IMR-90 (cell line): ENCODE data around the gene GALNT9. TPM values are rescaled to one million over a fixed set of nuclear protein-coding genes. Genes with fewer than 3 reads are reported as not detected.

Experiments
- ATAC-seq: fragments of 200-7000 bp; cut with Tn5 transposase; 2 replicates; pipeline ENCODE4 v1.9.1; 2020; ENCODE audit warnings: low read depth, mild to moderate bottlenecking, moderate library complexity
- BruUV-seq: library from RNA; stranded (reverse); fragments of 400-500 nt; replicated peaks from 2 replicates; lab custom pipeline; 2021; lab: Mats Ljungman, UMichigan
- CTCF ChIA-PET: fragments of 300-600 bp; formaldehyde crosslinking; extraction: SDS; loops from one replicate; lab custom pipeline; 2021; ENCODE audit warnings: antibody characterized with exemption; lab: Yijun Ruan, JAX
- POLR2A ChIA-PET: fragments of 300-600 bp; sonication (Branson Sonifier 250); formaldehyde crosslinking; loops from one replicate; lab custom pipeline; 2022; ENCODE audit warnings: antibody characterized with exemption; ENCODE audit not compliant: unreplicated experiment; lab: Charles Lee
- DNase-seq: peaks from one replicate; pipeline ENCODE4 v3.0.0; 2013
- H2AFZ ChIP-seq: replicated peaks from 2 replicates; pipeline ENCODE3; 2013; ENCODE audit warnings: low read length, mild to moderate bottlenecking; ENCODE audit not compliant: poor library complexity
- H2AK5ac ChIP-seq: 2 replicates; pipeline ENCODE4 v1.6.1; 2013; ENCODE audit warnings: low read depth, low read length, inconsistent platforms
- H2AK9ac ChIP-seq: replicated peaks from 2 replicates; pipeline ENCODE3; 2013; ENCODE audit warnings: mild to moderate bottlenecking, low read depth, low read length, moderate library complexity; ENCODE audit not compliant: poor library complexity
- H2BK120ac ChIP-seq: 2 replicates; pipeline ENCODE4 v1.6.1; 2013; ENCODE audit warnings: low read depth, low read length, inconsistent platforms
- H2BK15ac ChIP-seq: 3 replicates; pipeline ENCODE4 v1.6.1; 2013; ENCODE audit warnings: low read depth, low read length, inconsistent platforms
- H2BK20ac ChIP-seq: 2 replicates; pipeline ENCODE4 v1.6.1; 2013; ENCODE audit warnings: low read depth, mild to moderate bottlenecking, inconsistent platforms, low read length, moderate library complexity
- H2BK5ac ChIP-seq: 2 replicates; pipeline ENCODE4 v1.6.1; 2013; ENCODE audit warnings: mild to moderate bottlenecking, low read depth, low read length, inconsistent platforms; ENCODE audit not compliant: poor library complexity, severe bottlenecking
- H3K14ac ChIP-seq: replicated peaks from 2 replicates; pipeline ENCODE4 v1.6.1; 2013; ENCODE audit warnings: low read depth, low read length, inconsistent platforms
- H3K18ac ChIP-seq: 2 replicates; pipeline ENCODE4 v1.6.1; 2013; ENCODE audit warnings: low read depth, low read length, control low read depth
- H3K23ac ChIP-seq: 2 replicates; pipeline ENCODE4 v1.6.1; 2013; ENCODE audit warnings: low read depth, low read length, inconsistent platforms
- H3K27ac ChIP-seq: 2 replicates; pipeline ENCODE4 v1.5.1; 2013; ENCODE audit warnings: mild to moderate bottlenecking, control low read depth, low read length; ENCODE audit not compliant: insufficient read depth
- H3K27me3 ChIP-seq: 2 replicates; pipeline ENCODE4 v1.6.1; 2013; ENCODE audit warnings: low read length; ENCODE audit not compliant: control insufficient read depth, insufficient read depth
- H3K36me3 ChIP-seq: 2 replicates; pipeline ENCODE4 v1.6.1; 2013; ENCODE audit warnings: low read length, mixed read lengths; ENCODE audit not compliant: control insufficient read depth, insufficient read depth
- H3K4ac ChIP-seq: 2 replicates; pipeline ENCODE4 v1.6.1; 2013; ENCODE audit warnings: low read depth, low read length, inconsistent platforms
- H3K4me1 ChIP-seq: 2 replicates; pipeline ENCODE4 v1.6.1; 2013; ENCODE audit warnings: low read length, mixed read lengths; ENCODE audit not compliant: control insufficient read depth, insufficient read depth
- H3K4me2 ChIP-seq: 2 replicates; pipeline ENCODE4 v1.6.1; 2013; ENCODE audit warnings: low read depth, mild to moderate bottlenecking, control low read depth, low read length, moderate library complexity
- H3K4me3 ChIP-seq: 2 replicates; pipeline ENCODE4 v1.5.1; 2013; ENCODE audit warnings: low read depth, mild to moderate bottlenecking, control low read depth, low read length, moderate library complexity; ENCODE audit not compliant: insufficient read depth
- H3K56ac ChIP-seq: 2 replicates; pipeline ENCODE4 v1.6.1; 2013; ENCODE audit warnings: low read length, inconsistent platforms; ENCODE audit not compliant: insufficient read depth; ENCODE audit errors: extremely low read depth
- H3K79me1 ChIP-seq, 2 experiments: 2 replicates each; pipeline ENCODE4 v1.6.1; 2013; ENCODE audit warnings: low read length in 2 of 2, inconsistent platforms in 1 of 2, low read depth in 1 of 2
- H3K9ac ChIP-seq: 2 replicates; pipeline ENCODE4 v1.6.1; 2013; ENCODE audit warnings: low read depth, low read length, control low read depth
- H3K9me1 ChIP-seq: 2 replicates; pipeline ENCODE4 v1.6.1; 2013; ENCODE audit warnings: low read length, inconsistent platforms; ENCODE audit not compliant: insufficient read depth
- H3K9me3 ChIP-seq: 2 replicates; pipeline ENCODE4 v1.6.1; 2013; ENCODE audit warnings: low read length; ENCODE audit not compliant: control insufficient read depth, insufficient read depth
- H4K20me1 ChIP-seq: 2 replicates; pipeline ENCODE4 v1.6.1; 2013; ENCODE audit warnings: low read length, inconsistent platforms; ENCODE audit not compliant: insufficient read depth
- H4K5ac ChIP-seq: 2 replicates; pipeline ENCODE4 v1.6.1; 2013; ENCODE audit warnings: mild to moderate bottlenecking, low read depth, low read length, control low read depth
- H4K8ac ChIP-seq, 2 experiments: 2 replicates each; pipeline ENCODE4 v1.6.1; 2013; ENCODE audit warnings: low read depth in 2 of 2, low read length in 2 of 2, control low read depth in 1 of 2, inconsistent platforms in 1 of 2
- H4K91ac ChIP-seq: 2 replicates; pipeline ENCODE4 v1.6.1; 2013; ENCODE audit warnings: low read depth, low read length, inconsistent platforms; ENCODE audit not compliant: insufficient read depth
- BHLHE40 ChIP-seq: fragments of 150-350 bp; IDR thresholded peaks from 2 replicates; pipeline ENCODE4 v1.6.1; 2016; ENCODE audit warnings: mild to moderate bottlenecking, low read depth, low read length
- CHD1 ChIP-seq: IDR thresholded peaks from 2 replicates; pipeline ENCODE4 v1.6.1; 2012; ENCODE audit warnings: low read depth, low read length, improper control_type of control experiment
- CTCF ChIP-seq: conservative IDR thresholded peaks from 2 replicates; pipeline ENCODE4 v1.5.1; 2012; ENCODE audit warnings: mild to moderate bottlenecking, low read depth, low read length, improper control_type of control experiment
- ELK1 ChIP-seq: fragments of 150-350 bp; IDR thresholded peaks from 2 replicates; pipeline ENCODE4 v1.6.1; 2016; ENCODE audit warnings: low read depth, mild to moderate bottlenecking, low read length, moderate library complexity, borderline replicate concordance
- FOS ChIP-seq: fragments of 150-350 bp; IDR thresholded peaks from 2 replicates; pipeline ENCODE4 v1.6.1; 2016; ENCODE audit warnings: low read depth, low read length
- MAZ ChIP-seq: IDR thresholded peaks from 2 replicates; pipeline ENCODE4 v1.6.1; 2012; ENCODE audit warnings: low read depth, mild to moderate bottlenecking, low read length, improper control_type of control experiment, moderate library complexity, borderline replicate concordance
- MXI1 ChIP-seq: IDR thresholded peaks from 2 replicates; pipeline ENCODE4 v1.6.1; 2012; ENCODE audit warnings: low read depth, mild to moderate bottlenecking, low read length, moderate library complexity, borderline replicate concordance
- POLR2A ChIP-seq: IDR thresholded peaks from 2 replicates; pipeline ENCODE4 v1.6.1; 2012; ENCODE audit warnings: mild to moderate bottlenecking, low read depth, low read length
- RAD21 ChIP-seq: IDR thresholded peaks from 2 replicates; pipeline ENCODE4 v1.6.1; 2012; ENCODE audit warnings: low read length, improper control_type of control experiment
- RFX5 ChIP-seq: IDR thresholded peaks from 2 replicates; pipeline ENCODE4 v1.8.0; 2012; ENCODE audit warnings: low read depth, mild to moderate bottlenecking, low read length, moderate library complexity
- SMC3 ChIP-seq: fragments of 150-350 bp; IDR thresholded peaks from 2 replicates; pipeline ENCODE4 v1.6.1; 2016; ENCODE audit warnings: low read depth, mild to moderate bottlenecking, antibody characterized with exemption, low read length, moderate library complexity
- USF2 ChIP-seq: fragments of 150-350 bp; IDR thresholded peaks from 2 replicates; pipeline ENCODE4 v1.6.1; 2017; ENCODE audit warnings: mild to moderate bottlenecking, antibody characterized with exemption, low read length, low read depth
- WGBS, 2 experiments: methylation state at CpG; one replicate each; pipeline versions ENCODE4 v1.1.5 to v1.1.7; 2013; ENCODE audit warnings: missing lambda C conversion rate in 2 of 2; ENCODE audit not compliant: insufficient read length in 1 of 2; ENCODE audit errors: extremely low coverage in 2 of 2; 5-methylcytosine and 5-hydroxymethylcytosine counted together
- dilution Hi-C: fragments of 300-500 bp; cut with HindIII; formaldehyde crosslinking; loops from one replicate; pipeline ENCODE4 v1.14.3; 2018; ENCODE audit warnings: low sequenced_read_pairs; ENCODE audit not compliant: unreplicated experiment
- in situ Hi-C: fragments of 300-500 bp; cut with MboI; formaldehyde crosslinking; loops from 3 replicates; pipeline ENCODE4 v1.14.3; 2019; ENCODE audit warnings: low sequenced_read_pairs, inconsistent platforms, mixed read lengths
- intact Hi-C: fragments of 100-400 bp; cut with micrococcal nuclease; formaldehyde crosslinking; loops from 2 replicates; pipeline ENCODE4 v1.10.0; 2022
- polyA plus RNA-seq, 3 experiments: library from polyadenylated mRNA; depleted of rRNA; stranded (reverse); fragments of >200 nt; gene quantifications; 2 replicates each; pipeline ENCODE4 v1.2.3, GENCODE V29; 2012; ENCODE audit warnings: low replicate concordance in 1 of 3
- total RNA-seq: library from RNA; depleted of rRNA; stranded (reverse); fragments of >200 nt; gene quantifications from 2 replicates; pipeline ENCODE4 v1.2.3, GENCODE V29; 2012

GALNT9 gene
- total and polyA plus RNA-seq, 2 of the 4 experiments (the other 2 are of a cell fraction), result under 0.01 to 0.12 TPM

GRCh38 chr12:132204793-132205270 lies 124.6 kb downstream of the GALNT9 start:
- Histone ChIP-seq H3K27me3 (peaks cover 30% of the 10 kb centered on the region), H3K9ac (no peak overlapping the region), H3K56ac (no peak overlapping the region), H2AK5ac (no peak overlapping the region), H3K23ac (no peak overlapping the region), H3K9me1 (no peaks in the 10 kb centered on the region), H4K8ac (no peak overlapping the region), H2AFZ (no peak overlapping the region), H3K4me3 (no peak overlapping the region), H3K9me3 (no peaks in the 10 kb centered on the region; the same call in 1 of the 2 replicates), H3K18ac (no peak overlapping the region), H2BK120ac (no peak overlapping the region), H3K36me3 (no peaks in the 10 kb centered on the region), H3K4ac (no peak overlapping the region), H4K91ac (no peak overlapping the region), H3K27ac (no peak overlapping the region), H3K79me1 (no peaks in the 10 kb centered on the region), H2BK5ac (no peak overlapping the region), H4K5ac (no peak overlapping the region), H3K14ac (no peak overlapping the region), H4K20me1 (no peaks in the 10 kb centered on the region), H2AK9ac (no peak overlapping the region), H3K4me2 (no peak overlapping the region; the same call in 1 of the 2 replicates), H2BK15ac (no peak overlapping the region), H2BK20ac (no peak overlapping the region), H3K4me1 (no peaks in the 10 kb centered on the region)
- CTCF ChIA-PET, result no interaction called here
- dilution Hi-C loops (no loop called here), intact Hi-C loops (no loop called here), in situ Hi-C loops (no loop called here)
- WGBS, 2 experiments, result 38% methylated on average over 10 of the region's 20 CpGs; no CpG with 5 or more reads in 1 of the 2 experiments
- no peak for TF ChIP-seq CTCF
- TF ChIP-seq BHLHE40, result no peak
- TF ChIP-seq CHD1, result no peak
- no peak for TF ChIP-seq POLR2A
- TF ChIP-seq USF2, result no peak
- no peak for TF ChIP-seq ELK1
- TF ChIP-seq MAZ, result no peak
- no peak for TF ChIP-seq SMC3
- TF ChIP-seq RFX5, result no peak
- TF ChIP-seq RAD21, result no peak
- no peak for TF ChIP-seq MXI1
- TF ChIP-seq FOS, result no peak
- ATAC-seq (peak; percentile 44; the same call in 1 of the 2 replicates), DNase-seq (no peak)
- no TSS peak for BruUV-seq
- POLR2A ChIA-PET, result no interaction called here
